HepG2 (cell line): ENCODE measurements around the gene SP140L. TPM values are rescaled to one million over a fixed set of nuclear protein-coding genes. Genes with fewer than 3 reads are reported as not detected.
A peak's percentile ranks its signal among the peaks of the same experiment; 100 is the strongest.

Experiments
- ARHGAP35 ChIP-seq: sonication (generic); formaldehyde crosslinking; IDR thresholded peaks from 2 replicates; pipeline ENCODE4 v1.9.0; 2022; ENCODE audit warnings: mild to moderate bottlenecking, inconsistent platforms, moderate library complexity, missing genetic modification reagents, borderline replicate concordance
- CBX1 ChIP-seq: IDR thresholded peaks from one replicate; pipeline ENCODE4 v1.6.1; 2016; ENCODE audit warnings: antibody characterized with exemption, low read depth
- CREBL2 ChIP-seq: sonication (generic); formaldehyde crosslinking; IDR thresholded peaks from 2 replicates; pipeline ENCODE4 v1.8.1; 2023; ENCODE audit warnings: missing genetic modification reagents, mild to moderate bottlenecking, borderline replicate concordance
- CREM ChIP-seq, 2 experiments: sonication (generic) in 1 of 2; formaldehyde crosslinking in 1 of 2; IDR thresholded peaks; 2 replicates each; pipeline versions ENCODE4 v1.4.0 to v1.6.1; 2016 to 2020; ENCODE audit warnings: antibody characterized with exemption in 1 of 2, mild to moderate bottlenecking in 1 of 2, missing genetic modification reagents in 1 of 2
- GATAD1 ChIP-seq: IDR thresholded peaks from 2 replicates; pipeline ENCODE4 v1.6.1; 2016; ENCODE audit warnings: missing genetic modification reagents, missing compliant biosample characterization
- HIC2 ChIP-seq: sonication (generic); formaldehyde crosslinking; IDR thresholded peaks from 2 replicates; pipeline ENCODE4 v1.9.0; 2022; ENCODE audit warnings: low read depth, missing genetic modification reagents
- KDM2A ChIP-seq: sonication (generic); formaldehyde crosslinking; IDR thresholded peaks from 2 replicates; pipeline ENCODE4 v1.4.0; 2020; ENCODE audit warnings: low read depth, missing genetic modification reagents, borderline replicate concordance
- KLF13 ChIP-seq: sonication (generic); formaldehyde crosslinking; IDR thresholded peaks from 2 replicates; pipeline ENCODE4 v1.4.0; 2020; ENCODE audit warnings: mild to moderate bottlenecking, missing genetic modification reagents
- KLF15 ChIP-seq: sonication (generic); formaldehyde crosslinking; IDR thresholded peaks from 2 replicates; pipeline ENCODE4 v1.8.1; 2023; ENCODE audit warnings: borderline replicate concordance, mild to moderate bottlenecking, inconsistent platforms, missing genetic modification reagents, mixed read lengths
- KLF6 ChIP-seq: IDR thresholded peaks from 2 replicates; pipeline ENCODE4 v1.8.0; 2016; ENCODE audit warnings: missing biosample characterization, missing genetic modification reagents
- MYPOP ChIP-seq: sonication (generic); formaldehyde crosslinking; IDR thresholded peaks from 2 replicates; pipeline ENCODE4 v1.8.1; 2023; ENCODE audit warnings: mild to moderate bottlenecking, moderate library complexity, missing genetic modification reagents
- NFIC ChIP-seq: IDR thresholded peaks from 2 replicates; pipeline ENCODE4 v1.6.1; 2012; ENCODE audit warnings: mild to moderate bottlenecking, low read length, inconsistent platforms
- NR2C2 ChIP-seq: sonication (generic); formaldehyde crosslinking; IDR thresholded peaks from 2 replicates; pipeline ENCODE4 v1.4.0; 2020; ENCODE audit warnings: missing genetic modification reagents, mild to moderate bottlenecking, moderate library complexity, borderline replicate concordance
- POGZ ChIP-seq: sonication (generic); formaldehyde crosslinking; IDR thresholded peaks from 2 replicates; pipeline ENCODE4 v1.4.0; 2020; ENCODE audit warnings: mild to moderate bottlenecking, missing genetic modification reagents
- RAD21 ChIP-seq: fragments of 450-650 bp; formaldehyde crosslinking; IDR thresholded peaks from 2 replicates; pipeline ENCODE4 v1.5.0; 2020; ENCODE audit warnings: mild to moderate bottlenecking
- TAF15 ChIP-seq: fragments of 200-400 bp; formaldehyde crosslinking; IDR thresholded peaks from one replicate; pipeline ENCODE4 v1.6.1; 2018; ENCODE audit warnings: mild to moderate bottlenecking, low read depth, low read length; ENCODE audit not compliant: poor library complexity, severe bottlenecking
- XRCC5 ChIP-seq: fragments of 200-400 bp; formaldehyde crosslinking; optimal IDR thresholded peaks from 2 replicates; pipeline ENCODE3; 2017; ENCODE audit warnings: mild to moderate bottlenecking, low read length
- ZBTB25 ChIP-seq: IDR thresholded peaks from 2 replicates; pipeline ENCODE4 v1.6.1; 2018; ENCODE audit warnings: missing genetic modification reagents
- ZC3H13 ChIP-seq: sonication (generic); formaldehyde crosslinking; IDR thresholded peaks from 2 replicates; pipeline ENCODE4 v1.8.1; 2023; ENCODE audit warnings: mild to moderate bottlenecking, missing genetic modification reagents, moderate library complexity
- ZNF34 ChIP-seq: sonication (generic); formaldehyde crosslinking; IDR thresholded peaks from 2 replicates; pipeline ENCODE4 v1.4.0; 2020; ENCODE audit warnings: mild to moderate bottlenecking, missing genetic modification reagents, borderline replicate concordance
- ZNF724P ChIP-seq: sonication (generic); formaldehyde crosslinking; IDR thresholded peaks from 2 replicates; pipeline ENCODE4 v1.8.0; 2022; ENCODE audit warnings: missing genetic modification reagents, borderline replicate concordance
- ZNF75D ChIP-seq: sonication (generic); formaldehyde crosslinking; IDR thresholded peaks from 2 replicates; pipeline ENCODE4 v1.8.1; 2023; ENCODE audit warnings: missing genetic modification reagents, mild to moderate bottlenecking, borderline replicate concordance
- polyA plus RNA-seq, 8 experiments: library from polyadenylated mRNA; depleted of rRNA in 3 of 8; stranded (reverse) in 7 of 8; unstranded in 1 of 8; fragments of >200 nt; fragmentation: Illumina TruSeq in 4 of 8; extraction: Trizol in 4 of 8; gene quantifications; 2 replicates each; pipeline versions ENCODE4 v1.2.1 to v1.2.3, GENCODE V29; 2011 to 2016; ENCODE audit warnings: low read depth in 4 of 8, missing spikeins in 1 of 8, mixed read lengths in 1 of 8; ENCODE audit not compliant: insufficient read depth in 1 of 8
- total RNA-seq, 5 experiments: library from RNA; depleted of rRNA; stranded (reverse); fragments of >200 nt; fragmentation: Illumina TruSeq; extraction: Trizol; gene quantifications; 2 replicates each; pipeline ENCODE4 v1.2.3, GENCODE V29; 2016; ENCODE audit warnings: low read depth in 1 of 5
- TF ChIP-seq, protein P1 (sequence below): sonication (generic); formaldehyde crosslinking; IDR thresholded peaks from 2 replicates; pipeline ENCODE4 v1.8.0; 2022; ENCODE audit warnings: missing genetic modification reagents, mild to moderate bottlenecking, moderate library complexity, borderline replicate concordance

Gene SP140L
- total and polyA plus RNA-seq, 2 of the 13 experiments (the other 11 are each of a cell fraction or from before 2014, with no cell fraction given): 10.9 to 17.5 TPM

DNA sequence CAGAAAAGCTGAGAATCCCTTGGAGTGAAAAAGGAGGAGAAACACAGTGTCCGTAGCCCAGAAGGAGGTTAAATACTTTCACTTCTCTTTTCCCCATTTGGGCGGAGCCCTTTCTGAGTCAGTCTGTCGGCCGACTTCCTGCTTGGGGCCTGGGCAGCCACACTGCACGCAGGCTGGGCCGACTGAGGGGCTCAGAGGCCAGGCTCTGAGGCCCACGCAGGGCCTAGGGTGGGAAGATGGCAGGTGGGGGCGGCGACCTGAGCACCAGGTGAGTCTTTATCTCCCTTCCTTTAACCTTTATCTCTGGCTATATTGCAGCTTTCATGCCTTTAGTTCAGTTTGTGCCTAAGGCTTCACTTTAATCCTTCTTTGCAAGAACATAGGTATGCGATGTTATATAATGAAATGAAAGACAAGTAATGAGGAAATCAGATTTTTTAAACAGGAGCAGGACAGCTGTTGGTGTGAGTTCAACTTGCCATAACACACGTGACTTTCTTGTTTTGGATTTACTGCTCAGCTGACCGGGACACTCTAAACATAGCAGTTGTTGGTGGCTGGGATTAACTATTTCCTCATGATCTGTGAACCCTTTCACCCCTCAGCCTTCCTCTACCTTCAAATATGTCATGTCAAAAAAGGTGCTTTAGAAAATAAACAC, 89.2 kb downstream of the SP140L start, which contains the start of gene SP100 (continued):
- TF ChIP-seq, protein P1, sequence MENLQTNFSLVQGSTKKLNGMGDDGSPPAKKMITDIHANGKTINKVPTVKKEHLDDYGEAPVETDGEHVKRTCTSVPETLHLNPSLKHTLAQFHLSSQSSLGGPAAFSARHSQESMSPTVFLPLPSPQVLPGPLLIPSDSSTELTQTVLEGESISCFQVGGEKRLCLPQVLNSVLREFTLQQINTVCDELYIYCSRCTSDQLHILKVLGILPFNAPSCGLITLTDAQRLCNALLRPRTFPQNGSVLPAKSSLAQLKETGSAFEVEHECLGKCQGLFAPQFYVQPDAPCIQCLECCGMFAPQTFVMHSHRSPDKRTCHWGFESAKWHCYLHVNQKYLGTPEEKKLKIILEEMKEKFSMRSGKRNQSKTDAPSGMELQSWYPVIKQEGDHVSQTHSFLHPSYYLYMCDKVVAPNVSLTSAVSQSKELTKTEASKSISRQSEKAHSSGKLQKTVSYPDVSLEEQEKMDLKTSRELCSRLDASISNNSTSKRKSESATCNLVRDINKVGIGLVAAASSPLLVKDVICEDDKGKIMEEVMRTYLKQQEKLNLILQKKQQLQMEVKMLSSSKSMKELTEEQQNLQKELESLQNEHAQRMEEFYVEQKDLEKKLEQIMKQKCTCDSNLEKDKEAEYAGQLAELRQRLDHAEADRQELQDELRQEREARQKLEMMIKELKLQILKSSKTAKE: 0 out of 2 replicates have a peak, but pooled peaks have one; percentile 21
- TF ChIP-seq ZC3H13 (CRISPR knock-in tag) (0 out of 2 replicates have a peak, but pooled peaks have one; percentile 41), CREM (IDR thresholded peaks at IDR 0.05) (peak; percentile 28; the same call in 1 of the 2 replicates), CREM (CRISPR knock-in tag; IDR thresholded peaks at IDR 0.05) (no peak), ZNF34 (CRISPR knock-in tag) (no peak), RAD21 (CRISPR knock-in tag) (no peak), ZNF724P (CRISPR knock-in tag) (no peak), CREBL2 (CRISPR knock-in tag) (no peak), NR2C2 (CRISPR knock-in tag) (peak; percentile 52; the same call in 1 of the 2 replicates), XRCC5 (peak; percentile 92), HIC2 (no peak), MYPOP (CRISPR knock-in tag) (peak; percentile 62; the same call in 1 of the 2 replicates), KLF6 (peak; percentile 84; the same call in 1 of the 2 replicates), KDM2A (CRISPR knock-in tag) (peak; percentile 39; the same call in 1 of the 2 replicates), KLF13 (CRISPR knock-in tag) (no peak), KLF15 (CRISPR knock-in tag) (no peak), POGZ (CRISPR knock-in tag) (0 out of 2 replicates have a peak, but pooled peaks have one; percentile 65), TAF15 (no peak), ZNF75D (CRISPR knock-in tag) (no peak), NFIC (no peak), GATAD1 (CRISPR knock-in tag) (peak; percentile 64), ARHGAP35 (CRISPR knock-in tag) (peak; percentile 30; the same call in 1 of the 2 replicates), CBX1 (no peak), ZBTB25 (peak; percentile 33)
